ENCODE measurements around the gene KRTAP19-3.
A peak's percentile ranks its signal among the peaks of the same experiment; 100 is the strongest.

Gene KRTAP19-3

GRCh38 chr21:30444204-30444603, 47.6 kb downstream of the KRTAP19-3 start:
- H3K9me3 Mint-ChIP-seq: no peaks in the 10 kb centered on the region
- no peak overlapping the region for H3K4me3 Mint-ChIP-seq
- H3K4me1 Mint-ChIP-seq: no peaks in the 10 kb centered on the region

GRCh38 chr21:30443226-30443625, 48.6 kb downstream of the KRTAP19-3 start:
- Mint-ChIP-seq H3K27ac (peak overlapping the region in 1 of 2 donors; percentile 55), H3K9me3 (no peaks in the 10 kb centered on the region), H3K4me3 (no peak overlapping the region), H3K27me3 (no peaks in the 10 kb centered on the region), H3K4me1 (no peaks in the 10 kb centered on the region)
- ATAC-seq (no peak), DNase-seq (no peak)

More at GRCh38 chr21:30444204-30444603, 47.6 kb downstream of the KRTAP19-3 start:
- DNase-seq: no peak
- Mint-ChIP-seq H3K27ac (peak overlapping the region in 1 of 2 donors; percentile 90), H3K27me3 (no peaks in the 10 kb centered on the region)
- ATAC-seq: no peak

All from stimulated activated naive CD8-positive, alpha-beta T cell treated with anti-CD3 and anti-CD28 coated beads, Interleukin-15, amount 100 ng/mL, for 72 hours (primary cell).